ENCODE results near the gene PLCG2. TPM values are rescaled to one million over a fixed set of nuclear protein-coding genes. Genes with fewer than 3 reads are reported as not detected.

The PLCG2 gene
- total and polyA plus RNA-seq, 2 experiments from 2014 or later: 0.39 TPM; not detected in 1

GRCh38 chr16:81748476-81749198, 30.5 kb upstream of the PLCG2 start:
- no peaks in the 10 kb centered on the region for H3K36me3 ChIP-seq (ENCODE audit: low read depth)
- H2AFZ ChIP-seq: no peak overlapping the region
- WGBS, 2 experiments (ENCODE audit: low coverage in 1 of 2, low lambda C conversion rate in 2 of 2, missing lambda C conversion rate in 2 of 2): 62 to 64% methylated on average over 7 of the region's 7 CpGs
- no peak overlapping the region for H3K4me2 ChIP-seq (ENCODE audit: unreplicated experiment)
- in situ Hi-C loops (cut with MboI): loop anchor here (25.0 kb wide), 1 partner anchor 711 kb away; the partner anchor contains the start of gene ATMIN
- no peak overlapping the region for H3K9ac ChIP-seq
- no peaks in the 10 kb centered on the region for H3F3A ChIP-seq (ENCODE audit: insufficient read depth)
- no peak for DNase-seq
- H4K20me1 ChIP-seq (ENCODE audit: insufficient read depth): no peaks in the 10 kb centered on the region
- TF ChIP-seq EZH2 (IDR thresholded peaks at IDR 0.05; ENCODE audit: insufficient read depth, poor library complexity, severe bottlenecking) (no peak), EZH2phosphoT487 (IDR thresholded peaks at IDR 0.05; ENCODE audit: insufficient read depth, low read depth) (no peak)
- H3K4me3 ChIP-seq: no peak overlapping the region
- H3K9me2 ChIP-seq (ENCODE audit: insufficient read depth): no peaks in the 10 kb centered on the region
- no peaks in the 10 kb centered on the region for H3K27me3 ChIP-seq (replicated peaks; ENCODE audit: insufficient read depth)
- H3K79me2 ChIP-seq (ENCODE audit: insufficient read depth): no peaks in the 10 kb centered on the region
- no peaks in the 10 kb centered on the region for H3K9me3 ChIP-seq (ENCODE audit: low read depth)
- no peaks in the 10 kb centered on the region for H3K4me1 ChIP-seq (ENCODE audit: insufficient read depth)
- no peak overlapping the region for H3K27ac ChIP-seq

GRCh38 chr16:81752225-81752875, 26.7 kb upstream of the PLCG2 start:
- in situ Hi-C loops (cut with MboI): no loop called here

GRCh38 chr16:81752876-81753227, 26.2 kb upstream of the PLCG2 start:
- Histone ChIP-seq H2AFZ (peak overlapping the region; percentile 89), H3K9ac (no peak overlapping the region), H3K79me2 (ENCODE audit: insufficient read depth) (no peaks in the 10 kb centered on the region), H3K4me3 (no peak overlapping the region), H3F3A (ENCODE audit: insufficient read depth) (no peaks in the 10 kb centered on the region), H3K27me3 (replicated peaks; ENCODE audit: insufficient read depth) (no peaks in the 10 kb centered on the region), H3K9me3 (ENCODE audit: low read depth) (no peaks in the 10 kb centered on the region), H3K9me2 (ENCODE audit: insufficient read depth) (no peaks in the 10 kb centered on the region), H3K36me3 (ENCODE audit: low read depth) (no peaks in the 10 kb centered on the region), H4K20me1 (ENCODE audit: insufficient read depth) (no peaks in the 10 kb centered on the region), H3K4me1 (ENCODE audit: insufficient read depth) (no peaks in the 10 kb centered on the region), H3K4me2 (ENCODE audit: unreplicated experiment) (no peak overlapping the region), H3K27ac (no peak overlapping the region)
- no peak for TF ChIP-seq EZH2 (IDR thresholded peaks at IDR 0.05; ENCODE audit: insufficient read depth, poor library complexity, severe bottlenecking)
- TF ChIP-seq EZH2phosphoT487 (IDR thresholded peaks at IDR 0.05; ENCODE audit: insufficient read depth, low read depth): no peak
- no peak for DNase-seq
- in situ Hi-C loops (cut with MboI): no loop called here
- WGBS, 2 experiments (ENCODE audit: low coverage in 1 of 2, low lambda C conversion rate in 2 of 2, missing lambda C conversion rate in 2 of 2): 90% methylated on average over 7 of the region's 7 CpGs

More at GRCh38 chr16:81752225-81752875, 26.7 kb upstream of the PLCG2 start:
- Histone ChIP-seq H3K36me3 (ENCODE audit: low read depth) (no peaks in the 10 kb centered on the region), H2AFZ (peak overlapping the region; percentile 89), H3F3A (ENCODE audit: insufficient read depth) (no peaks in the 10 kb centered on the region), H3K27ac (no peak overlapping the region), H3K9me3 (ENCODE audit: low read depth) (no peaks in the 10 kb centered on the region), H3K4me3 (no peak overlapping the region), H3K79me2 (ENCODE audit: insufficient read depth) (no peaks in the 10 kb centered on the region), H3K4me1 (ENCODE audit: insufficient read depth) (no peaks in the 10 kb centered on the region), H3K9ac (0 out of 2 replicates have a peak overlapping the region, but pooled peaks have one; percentile 25), H3K27me3 (replicated peaks; ENCODE audit: insufficient read depth) (no peaks in the 10 kb centered on the region), H3K4me2 (ENCODE audit: unreplicated experiment) (no peak overlapping the region), H3K9me2 (ENCODE audit: insufficient read depth) (no peaks in the 10 kb centered on the region), H4K20me1 (ENCODE audit: insufficient read depth) (no peaks in the 10 kb centered on the region)
- TF ChIP-seq EZH2phosphoT487 (IDR thresholded peaks at IDR 0.05; ENCODE audit: insufficient read depth, low read depth) (no peak), EZH2 (IDR thresholded peaks at IDR 0.05; ENCODE audit: insufficient read depth, poor library complexity, severe bottlenecking) (no peak)
- WGBS, 2 experiments (ENCODE audit: low coverage in 1 of 2, low lambda C conversion rate in 2 of 2, missing lambda C conversion rate in 2 of 2): 30 to 31% methylated on average over 13 of the region's 13 CpGs
- DNase-seq: peak; percentile 38

GRCh38 chr16:81754858-81755257, 24.2 kb upstream of the PLCG2 start:
- no peaks in the 10 kb centered on the region for H4K20me1 ChIP-seq (ENCODE audit: insufficient read depth)
- TF ChIP-seq EZH2phosphoT487 (IDR thresholded peaks at IDR 0.05; ENCODE audit: insufficient read depth, low read depth) (no peak), EZH2 (IDR thresholded peaks at IDR 0.05; ENCODE audit: insufficient read depth, poor library complexity, severe bottlenecking) (no peak)
- H3K36me3 ChIP-seq (ENCODE audit: low read depth): no peaks in the 10 kb centered on the region
- no peaks in the 10 kb centered on the region for H3K79me2 ChIP-seq (ENCODE audit: insufficient read depth)
- in situ Hi-C loops (cut with MboI): no loop called here
- no peaks in the 10 kb centered on the region for H3K9me2 ChIP-seq (ENCODE audit: insufficient read depth)
- no peak overlapping the region for H3K9ac ChIP-seq
- no peak for DNase-seq
- H3K4me3 ChIP-seq: no peak overlapping the region
- 86 to 89% methylated on average over 1 of the region's 1 CpG for WGBS, 2 experiments (ENCODE audit: low coverage in 1 of 2, low lambda C conversion rate in 2 of 2, missing lambda C conversion rate in 2 of 2)
- H3F3A ChIP-seq (ENCODE audit: insufficient read depth): no peaks in the 10 kb centered on the region
- H3K4me1 ChIP-seq (ENCODE audit: insufficient read depth): no peaks in the 10 kb centered on the region
- H3K9me3 ChIP-seq (ENCODE audit: low read depth): no peaks in the 10 kb centered on the region
- no peak overlapping the region for H2AFZ ChIP-seq
- H3K27ac ChIP-seq: no peak overlapping the region
- no peak overlapping the region for H3K4me2 ChIP-seq (ENCODE audit: unreplicated experiment)
- H3K27me3 ChIP-seq (replicated peaks; ENCODE audit: insufficient read depth): no peaks in the 10 kb centered on the region

All from GM23248 (cell line).